H1 (cell line): ENCODE data around the gene TECTB. TPM values are rescaled to one million over a fixed set of nuclear protein-coding genes. Genes with fewer than 3 reads are reported as not detected.

Experiments used
- CTCF ChIA-PET: fragments of 300-600 bp; sonication (Branson Sonifier 250); formaldehyde crosslinking; loops from one replicate; lab custom pipeline; 2021; ENCODE audit not compliant: partially characterized antibody; lab: Charles Lee
- POLR2A ChIA-PET: fragments of 300-600 bp; sonication (Branson Sonifier 250); formaldehyde crosslinking; loops from one replicate; lab custom pipeline; 2021; ENCODE audit warnings: inconsistent platforms; ENCODE audit not compliant: partially characterized antibody; lab: Charles Lee
- DNase-seq, 2 experiments: peaks; one replicate each; pipeline versions ENCODE4 v3.0.0 to v3.0.0-alpha.2; 2010 to 2022; ENCODE audit warnings: low spot score in 2 of 2, low read depth in 1 of 2, mixed read lengths in 1 of 2
- FAIRE-seq: peaks from 2 replicates; lab custom pipeline; 2011; peaks lifted over from hg19 to GRCh38; lab: Jason Lieb, UNC
- H2AFZ ChIP-seq: 2 replicates; pipeline ENCODE4 v1.8.1; 2012; ENCODE audit warnings: low read length, inconsistent platforms
- H2AK5ac ChIP-seq: 2 replicates; pipeline ENCODE4 v1.6.1; 2013; ENCODE audit warnings: low read depth, low read length
- H2BK120ac ChIP-seq: replicated peaks from 2 replicates; pipeline ENCODE3; 2013; ENCODE audit warnings: low read depth, low read length, inconsistent platforms
- H2BK12ac ChIP-seq: 2 replicates; pipeline ENCODE4 v1.6.1; 2013; ENCODE audit warnings: low read depth, low read length
- H2BK15ac ChIP-seq: 2 replicates; pipeline ENCODE4 v1.6.1; 2013; ENCODE audit warnings: low read length
- H2BK20ac ChIP-seq: 2 replicates; pipeline ENCODE4 v1.6.1; 2013; ENCODE audit warnings: low read length
- H2BK5ac ChIP-seq: 2 replicates; pipeline ENCODE4 v1.6.1; 2013; ENCODE audit warnings: low read depth, low read length
- H3K14ac ChIP-seq: 2 replicates; pipeline ENCODE4 v1.6.1; 2013; ENCODE audit warnings: inconsistent platforms; ENCODE audit not compliant: insufficient read length
- H3K18ac ChIP-seq: 2 replicates; pipeline ENCODE4 v1.6.1; 2013; ENCODE audit warnings: low read length; ENCODE audit errors: extremely low read depth
- H3K23ac ChIP-seq: 2 replicates; pipeline ENCODE4 v1.6.1; 2013; ENCODE audit warnings: inconsistent platforms; ENCODE audit not compliant: insufficient read length
- H3K23me2 ChIP-seq: 2 replicates; pipeline ENCODE4 v1.6.1; 2013; ENCODE audit warnings: low read depth, low read length
- H3K27ac ChIP-seq: 2 replicates; pipeline ENCODE4 v1.6.1; 2011; ENCODE audit warnings: low read depth, low read length, inconsistent platforms
- H3K27me3 ChIP-seq, 4 experiments: replicated peaks in 1 of 4; 1 replicate in 1 of 4; 2 replicates in 3 of 4; pipeline versions ENCODE4 v1.6.1 to v1.8.1; 2011 to 2013; ENCODE audit warnings: low read length in 3 of 4, mild to moderate bottlenecking in 3 of 4, inconsistent platforms in 2 of 4, mixed read lengths in 2 of 4, moderate library complexity in 1 of 4; ENCODE audit not compliant: control insufficient read depth in 3 of 4, insufficient read depth in 3 of 4; ENCODE audit errors: extremely low read depth in 1 of 4
- H3K36me3 ChIP-seq, 4 experiments: 2 replicates each; pipeline versions ENCODE4 v1.6.1 to v1.8.1; 2011 to 2013; ENCODE audit warnings: mild to moderate bottlenecking in 4 of 4, low read length in 3 of 4, moderate library complexity in 2 of 4, control low read depth in 1 of 4, inconsistent platforms in 1 of 4; ENCODE audit not compliant: insufficient read depth in 4 of 4, control insufficient read depth in 2 of 4
- H3K4ac ChIP-seq: replicated peaks from 2 replicates; pipeline ENCODE3; 2013; ENCODE audit warnings: low read length, low read depth, mixed read lengths, inconsistent platforms; ENCODE audit not compliant: insufficient read length
- H3K4me1 ChIP-seq, 4 experiments: replicated peaks in 1 of 4; 1 replicate in 1 of 4; 2 replicates in 3 of 4; pipeline versions ENCODE4 v1.6.1 to v1.8.1; 2011 to 2013; ENCODE audit warnings: low read length in 3 of 4, inconsistent platforms in 2 of 4, mixed read lengths in 1 of 4; ENCODE audit not compliant: insufficient read depth in 4 of 4, control insufficient read depth in 3 of 4
- H3K4me2 ChIP-seq, 2 experiments: 2 replicates each; pipeline versions ENCODE4 v1.6.1 to v1.8.1; 2011 to 2013; ENCODE audit warnings: low read depth in 2 of 2, low read length in 2 of 2, control low read depth in 1 of 2, inconsistent platforms in 1 of 2, mild to moderate bottlenecking in 1 of 2; ENCODE audit not compliant: insufficient read depth in 1 of 2
- H3K4me3 ChIP-seq, 4 experiments: fragments of 200-600, 300-600 bp in 1 of 4; sonication (generic), shearing (Covaris generic), sonication (Bioruptor Twin) in 1 of 4; 2 replicates each; pipeline versions ENCODE4 v1.5.1 to v1.8.1; 2011 to 2016; ENCODE audit warnings: low read length in 4 of 4, low read depth in 3 of 4, control low read depth in 2 of 4, inconsistent platforms in 2 of 4, mild to moderate bottlenecking in 2 of 4, mixed read lengths in 1 of 4, moderate library complexity in 1 of 4; ENCODE audit not compliant: insufficient read depth in 2 of 4; ENCODE audit errors: extremely low read depth in 1 of 4
- H3K56ac ChIP-seq: replicated peaks from 2 replicates; pipeline ENCODE3; 2013; ENCODE audit warnings: low read depth, mild to moderate bottlenecking, mixed read lengths, low read length, inconsistent platforms; ENCODE audit not compliant: insufficient read length
- H3K79me1 ChIP-seq: 2 replicates; pipeline ENCODE4 v1.6.1; 2013; ENCODE audit warnings: low read depth, low read length, control low read depth
- H3K79me2 ChIP-seq, 2 experiments: 2 replicates each; pipeline versions ENCODE4 v1.6.1 to v1.8.1; 2012 to 2013; ENCODE audit warnings: low read length in 2 of 2, mild to moderate bottlenecking in 2 of 2, inconsistent platforms in 1 of 2; ENCODE audit not compliant: insufficient read depth in 2 of 2, control insufficient read depth in 1 of 2
- H3K9ac ChIP-seq, 4 experiments: replicated peaks in 1 of 4; 1 replicate in 1 of 4; 2 replicates in 3 of 4; pipeline versions ENCODE4 v1.6.1 to v1.8.1; 2011 to 2013; ENCODE audit warnings: low read depth in 3 of 4, low read length in 3 of 4, control low read depth in 2 of 4, mild to moderate bottlenecking in 2 of 4, moderate library complexity in 2 of 4, inconsistent platforms in 1 of 4; ENCODE audit errors: extremely low read depth in 1 of 4
- H3K9me3 ChIP-seq, 2 experiments: 2 replicates each; pipeline versions ENCODE4 v1.6.1 to v1.8.1; 2012 to 2013; ENCODE audit warnings: mild to moderate bottlenecking in 2 of 2, moderate library complexity in 2 of 2, control low read depth in 1 of 2, inconsistent platforms in 1 of 2, low read depth in 1 of 2, low read length in 1 of 2, mixed read lengths in 1 of 2; ENCODE audit not compliant: insufficient read depth in 2 of 2
- H4K20me1 ChIP-seq, 2 experiments: replicated peaks in 1 of 2; 2 replicates each; pipeline versions ENCODE3 to v1.8.1; 2011 to 2013; ENCODE audit warnings: inconsistent platforms in 2 of 2, low read length in 2 of 2, mild to moderate bottlenecking in 1 of 2; ENCODE audit not compliant: insufficient read depth in 2 of 2, control insufficient read depth in 1 of 2
- H4K5ac ChIP-seq: 2 replicates; pipeline ENCODE4 v1.6.1; 2013; ENCODE audit warnings: low read length, low read depth, mixed read lengths, inconsistent platforms; ENCODE audit not compliant: insufficient read length
- H4K8ac ChIP-seq: 2 replicates; pipeline ENCODE4 v1.8.0; 2013; ENCODE audit warnings: mild to moderate bottlenecking, moderate library complexity, low read length, inconsistent platforms; ENCODE audit not compliant: insufficient read depth; ENCODE audit errors: extremely low read depth
- H4K91ac ChIP-seq: replicated peaks from 2 replicates; pipeline ENCODE3; 2013; ENCODE audit warnings: low read length, mixed read lengths, inconsistent platforms; ENCODE audit not compliant: insufficient read length
- ATF3 ChIP-seq: IDR thresholded peaks from 2 replicates; pipeline ENCODE4 v1.6.1; 2011; ENCODE audit warnings: low read depth, mild to moderate bottlenecking, low read length; ENCODE audit not compliant: insufficient read depth
- BCL11A ChIP-seq, 2 experiments: IDR thresholded peaks; one replicate each; pipeline ENCODE4 v1.6.1; 2011; ENCODE audit warnings: low read depth in 2 of 2, low read length in 2 of 2, mild to moderate bottlenecking in 2 of 2
- CBX5 ChIP-seq: fragments of 300-800, 300-1000 bp; sonication (generic); IDR thresholded peaks from 2 replicates; pipeline ENCODE4 v1.7.1; 2016; ENCODE audit warnings: antibody characterized with exemption, low read length, low read depth
- CHD1 ChIP-seq: IDR thresholded peaks from 2 replicates; pipeline ENCODE4 v1.6.1; 2012; ENCODE audit warnings: low read depth, low read length, improper control_type of control experiment
- SP1 ChIP-seq: IDR thresholded peaks from 2 replicates; pipeline ENCODE4 v1.6.1; 2011; ENCODE audit warnings: low read depth, low read length
- TAF1 ChIP-seq: IDR thresholded peaks from 2 replicates; pipeline ENCODE4 v1.6.1; 2011; ENCODE audit warnings: mild to moderate bottlenecking, low read depth, low read length
- YY1 ChIP-seq: IDR thresholded peaks from 2 replicates; pipeline ENCODE4 v1.6.1; 2011; ENCODE audit warnings: low read depth, mild to moderate bottlenecking, low read length
- WGBS, 2 experiments: shearing (Covaris generic) in 1 of 2; methylation state at CpG; one replicate each; pipeline versions ENCODE4 v1.1.6 to v1.1.7; 2013 to 2015; ENCODE audit warnings: low lambda C conversion rate in 2 of 2, mixed read lengths in 2 of 2, inconsistent platforms in 1 of 2, low coverage in 1 of 2, missing lambda C conversion rate in 1 of 2; ENCODE audit not compliant: insufficient replicate concordance in 2 of 2, insufficient coverage in 1 of 2, insufficient read length in 1 of 2; ENCODE audit errors: extremely low coverage in 1 of 2, missing lambda C conversion rate in 1 of 2; 5-methylcytosine and 5-hydroxymethylcytosine counted together
- polyA plus RNA-seq, 7 experiments: library from polyadenylated mRNA; depleted of rRNA in 3 of 7; stranded (reverse) in 5 of 7; unstranded in 2 of 7; fragments of >200 nt in 5 of 7; fragments of 200-250 nt in 2 of 7; gene quantifications; 1 replicate in 5 of 7; 2 replicates in 1 of 7; 4 replicates in 1 of 7; pipeline versions ENCODE4 v1.2.1 to v1.2.3, GENCODE V29; 2011 to 2013; ENCODE audit warnings: missing spikeins in 2 of 7, mixed read lengths in 2 of 7
- total RNA-seq: library from RNA; stranded (reverse); fragmentation: NEBNext Ultra II Directional; extraction: Animal tissue kit (Norgen Biotek cat#: 25700); gene quantifications from 2 replicates; pipeline ENCODE4 v1.2.1, GENCODE V29; 2021
- TF ChIP-seq, protein P1 (sequence below): IDR thresholded peaks from 2 replicates; pipeline ENCODE4 v1.6.1; 2012; ENCODE audit warnings: low read length, inconsistent platforms

TECTB gene
- total and polyA plus RNA-seq, 2 of the 8 experiments (the other 6 are each of a cell fraction or from before 2014, with no cell fraction given), result not detected

DNA sequence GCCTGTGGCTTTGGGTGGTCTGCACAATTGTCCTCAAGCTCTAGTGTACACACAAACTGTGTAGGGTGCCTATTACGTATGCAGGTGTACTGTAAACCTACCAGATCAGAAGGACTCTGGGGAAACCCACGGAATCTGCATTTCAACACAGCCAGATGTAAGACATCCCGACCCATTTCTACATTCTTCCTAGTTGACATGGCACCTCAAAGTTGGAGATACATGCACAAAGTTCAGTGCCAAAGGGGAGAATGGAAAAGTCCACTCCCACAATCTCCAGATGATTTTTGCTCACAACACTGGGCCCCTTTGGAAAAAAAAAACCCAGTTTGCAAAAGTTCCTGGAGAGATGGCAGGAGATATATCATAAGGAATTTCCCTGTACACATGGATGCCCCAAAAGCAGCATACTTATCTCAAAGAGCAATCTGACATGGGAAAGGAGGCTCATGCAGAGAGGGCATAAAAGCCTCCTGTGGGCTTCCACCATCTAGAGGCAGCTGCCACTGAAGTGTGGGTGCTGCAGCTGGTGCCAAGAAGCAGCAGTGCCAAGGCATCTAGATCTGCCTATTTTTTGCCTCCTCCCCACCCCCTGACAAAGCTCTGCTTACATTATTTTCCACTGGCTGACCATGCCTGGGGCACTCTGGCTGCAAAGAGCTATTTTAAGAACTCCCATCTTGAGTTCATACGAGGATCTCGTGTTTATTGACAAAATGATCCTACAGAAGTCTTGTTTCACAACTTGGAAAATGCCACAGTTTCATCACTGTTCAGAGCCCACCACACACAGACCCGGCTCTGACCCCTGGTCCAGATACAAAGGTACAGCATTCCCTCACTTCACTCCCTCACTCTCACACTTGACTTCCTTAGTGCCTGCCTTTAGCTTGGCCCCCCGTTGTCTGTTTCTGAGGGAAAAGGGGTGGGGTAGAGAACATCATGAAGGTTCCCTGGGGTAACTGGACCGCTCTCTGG, 12.9 kb downstream of the TECTB start:
- no peak overlapping the region for H3K4me2 ChIP-seq
- no peaks in the 10 kb centered on the region for H3K36me3 ChIP-seq
- POLR2A ChIA-PET, result interaction anchor here (0.6 kb wide), 1 partner anchor 114 kb away, joined by 3 read pairs; no protein-coding TSS in a partner anchor
- no peak overlapping the region for H3K14ac ChIP-seq
- no peak for FAIRE-seq
- H3K9me3 ChIP-seq, result no peaks in the 10 kb centered on the region
- no peak overlapping the region for H3K4ac ChIP-seq
- no peak overlapping the region for H3K18ac ChIP-seq
- no peak overlapping the region for H4K91ac ChIP-seq
- no peak overlapping the region for H4K5ac ChIP-seq
- H3K23me2 ChIP-seq, result no peaks in the 10 kb centered on the region
- no peak for DNase-seq
- H2AK5ac ChIP-seq, result no peak overlapping the region
- TF ChIP-seq CBX5 (no peak), CHD1 (no peak), YY1 (no peak), ATF3 (no peak), TAF1 (no peak), BCL11A (IDR thresholded peaks at IDR 0.05; ENCODE audit: low read depth in 2 of 2, low read length in 2 of 2) (no peak), SP1 (no peak)
- TF ChIP-seq, protein P1, sequence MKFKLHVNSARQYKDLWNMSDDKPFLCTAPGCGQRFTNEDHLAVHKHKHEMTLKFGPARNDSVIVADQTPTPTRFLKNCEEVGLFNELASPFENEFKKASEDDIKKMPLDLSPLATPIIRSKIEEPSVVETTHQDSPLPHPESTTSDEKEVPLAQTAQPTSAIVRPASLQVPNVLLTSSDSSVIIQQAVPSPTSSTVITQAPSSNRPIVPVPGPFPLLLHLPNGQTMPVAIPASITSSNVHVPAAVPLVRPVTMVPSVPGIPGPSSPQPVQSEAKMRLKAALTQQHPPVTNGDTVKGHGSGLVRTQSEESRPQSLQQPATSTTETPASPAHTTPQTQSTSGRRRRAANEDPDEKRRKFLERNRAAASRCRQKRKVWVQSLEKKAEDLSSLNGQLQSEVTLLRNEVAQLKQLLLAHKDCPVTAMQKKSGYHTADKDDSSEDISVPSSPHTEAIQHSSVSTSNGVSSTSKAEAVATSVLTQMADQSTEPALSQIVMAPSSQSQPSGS, result no peak
- TF ChIP-seq, all 59 proteins: peak for 0
- Histone ChIP-seq H2BK15ac (no peak overlapping the region), H3K27me3 (no peaks in the 10 kb centered on the region), H4K20me1 (no peaks in the 10 kb centered on the region), H3K79me1 (no peaks in the 10 kb centered on the region), H3K56ac (no peak overlapping the region), H2BK5ac (no peak overlapping the region), H2BK20ac (no peak overlapping the region), H2AFZ (no peak overlapping the region), H3K4me1 (no peaks in the 10 kb centered on the region), H2BK120ac (no peak overlapping the region), H3K23ac (no peak overlapping the region), H3K27ac (no peak overlapping the region), H3K79me2 (no peaks in the 10 kb centered on the region), H2BK12ac (no peak overlapping the region), H3K4me3 (no peak overlapping the region), H4K8ac (no peak overlapping the region), H3K9ac (no peak overlapping the region)
- 90% methylated on average over 8 of the region's 8 CpGs; no CpG with 5 or more reads in 1 of the 2 experiments for WGBS, 2 experiments
- CTCF ChIA-PET, result interaction anchor here (1.2 to 3.8 kb wide), 3 partner anchors 12 to 33 kb away, joined by 4 to 29 read pairs (median 4); no protein-coding TSS in a partner anchor
